Esophagus (tissue), 2 donors: ENCODE measurements around the gene LXN. TPM values are rescaled to one million over a fixed set of nuclear protein-coding genes. Genes with fewer than 3 reads are reported as not detected.
"Not testable (repeated sequence)": the region's sequence is repeated elsewhere in the genome, so short reads cannot be mapped to it uniquely, and the experiment has no call there.

Source experiments
- H3K27ac ChIP-seq, 2 donors: one replicate each; pipeline ENCODE4 v1.5.1; 2013; ENCODE audit warnings: low read depth in 2 of 2, mild to moderate bottlenecking in 2 of 2, inconsistent platforms in 1 of 2, low read length in 1 of 2, moderate library complexity in 1 of 2
- H3K27me3 ChIP-seq, 2 donors: one replicate each; pipeline ENCODE4 v1.6.1; 2013; ENCODE audit warnings: low read length in 2 of 2, control low read depth in 1 of 2, mild to moderate bottlenecking in 1 of 2; ENCODE audit not compliant: insufficient read depth in 2 of 2, control insufficient read depth in 1 of 2
- H3K36me3 ChIP-seq, 2 donors: one replicate each; pipeline ENCODE4 v1.6.1; 2013; ENCODE audit warnings: low read length in 1 of 2; ENCODE audit not compliant: control insufficient read depth in 2 of 2, insufficient read depth in 2 of 2
- H3K4me1 ChIP-seq, 2 donors: one replicate each; pipeline ENCODE4 v1.6.1; 2013; ENCODE audit warnings: low read length in 1 of 2; ENCODE audit not compliant: control insufficient read depth in 2 of 2, insufficient read depth in 2 of 2
- H3K4me3 ChIP-seq, 2 donors: one replicate each; pipeline ENCODE4 v1.5.1; 2013; ENCODE audit warnings: low read length in 2 of 2, mild to moderate bottlenecking in 2 of 2, low read depth in 1 of 2, moderate library complexity in 1 of 2
- H3K9me3 ChIP-seq, 2 donors: one replicate each; pipeline ENCODE4 v1.6.1; 2013; ENCODE audit warnings: mild to moderate bottlenecking in 2 of 2, low read depth in 1 of 2, low read length in 1 of 2, moderate library complexity in 1 of 2; ENCODE audit not compliant: control insufficient read depth in 2 of 2, insufficient read depth in 1 of 2
- WGBS, 2 donors: extraction: QIAGEN DNeasy Blood & Tissue Kit; methylation state at CpG; one replicate each; pipeline ENCODE4 v1.1.7; 2013; 5-methylcytosine and 5-hydroxymethylcytosine counted together
- polyA plus RNA-seq, 2 donors: library from polyadenylated mRNA; stranded (reverse); fragments of 200-250 nt; gene quantifications; one replicate each; pipeline ENCODE4 v1.2.3, GENCODE V29; 2013
- donor health status: healthy with polysubstance abuse.
- donor health status: Bipolar disorder and iron deficiency.

Gene LXN
- polyA plus RNA-seq, 2 donors: 7.0 to 10.5 TPM

DNA sequence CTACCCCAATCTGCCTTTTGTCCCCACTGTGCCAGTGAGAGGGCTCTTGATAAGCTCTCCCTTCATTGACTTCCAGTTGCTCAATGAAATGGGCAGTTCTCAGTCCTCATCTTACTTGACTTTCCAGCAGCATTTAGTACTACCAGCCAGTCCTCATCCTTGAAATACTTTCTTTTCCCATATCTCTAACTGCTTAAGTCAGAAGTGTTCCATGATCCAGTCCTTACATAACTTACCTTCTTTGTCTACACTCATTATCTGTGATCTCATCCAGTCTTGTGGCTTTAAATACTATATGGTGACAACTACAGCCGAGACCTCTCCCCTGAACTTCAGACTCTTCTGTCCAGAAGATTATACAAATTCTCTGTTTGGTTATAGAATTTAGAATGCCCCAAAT lies 31.1 kb upstream of the LXN start:
- Histone ChIP-seq H3K4me3 (no peak overlapping the region), H3K27ac (no peak overlapping the region), H3K4me1 (no peaks in the 10 kb centered on the region), H3K9me3 (no peaks in the 10 kb centered on the region), H3K27me3 (no peaks in the 10 kb centered on the region), H3K36me3 (no peaks in the 10 kb centered on the region)
- 90 to 97% methylated on average over 1 of the region's 1 CpG for WGBS, 2 donors

GRCh38 chr3:158702815-158703481 lies 30.5 kb upstream of the LXN start:
- Histone ChIP-seq H3K4me1 (no peaks in the 10 kb centered on the region), H3K36me3 (no peaks in the 10 kb centered on the region), H3K9me3 (no peaks in the 10 kb centered on the region), H3K27me3 (no peaks in the 10 kb centered on the region), H3K4me3 (no peak overlapping the region), H3K27ac (no peak overlapping the region)
- 81% methylated on average over 4 of the region's 4 CpGs for WGBS, 2 donors

- no peak overlapping the region for H3K27ac ChIP-seq
Measured at GRCh38 chr3:158701420-158702065, 29.1 kb upstream of the LXN start.

GRCh38 chr3:158700559-158700958 lies 28.1 kb upstream of the LXN start:
- Histone ChIP-seq H3K27me3 (no peaks in the 10 kb centered on the region), H3K27ac (no peak overlapping the region), H3K9me3 (no peaks in the 10 kb centered on the region), H3K4me1 (no peaks in the 10 kb centered on the region), H3K36me3 (no peaks in the 10 kb centered on the region), H3K4me3 (no peak overlapping the region)

More at GRCh38 chr3:158701420-158702065, 29.1 kb upstream of the LXN start:
- no peaks in the 10 kb centered on the region for H3K27me3 ChIP-seq
- 74 to 77% methylated on average over 4 of the region's 4 CpGs for WGBS, 2 donors
- no peaks in the 10 kb centered on the region for H3K36me3 ChIP-seq
- no peak overlapping the region for H3K4me3 ChIP-seq
- H3K9me3 ChIP-seq: no peaks in the 10 kb centered on the region
- H3K4me1 ChIP-seq: no peaks in the 10 kb centered on the region

GRCh38 chr3:158696618-158697017 lies 24.2 kb upstream of the LXN start:
- no peaks in the 10 kb centered on the region for H3K9me3 ChIP-seq
- no peak overlapping the region for H3K4me3 ChIP-seq
- H3K4me1 ChIP-seq: no peaks in the 10 kb centered on the region
- WGBS, 2 donors: 44 to 48% methylated on average over 2 of the region's 2 CpGs
- no peaks in the 10 kb centered on the region for H3K36me3 ChIP-seq
- H3K27ac ChIP-seq: no peak overlapping the region
- no peaks in the 10 kb centered on the region for H3K27me3 ChIP-seq

GRCh38 chr3:158693866-158694456 lies 21.5 kb upstream of the LXN start:
- not testable (repeated sequence) for H3K36me3 ChIP-seq, H3K4me1 ChIP-seq, H3K4me3 ChIP-seq, H3K27me3 ChIP-seq, H3K27ac ChIP-seq, H3K9me3 ChIP-seq
- WGBS, 2 donors: 93 to 97% methylated on average over 3 of the region's 3 CpGs

- 86 to 93% methylated on average over 2 of the region's 2 CpGs for WGBS, 2 donors
- Histone ChIP-seq H3K27me3 (no peaks in the 10 kb centered on the region), H3K36me3 (peaks cover 0 to 3% of the 10 kb centered on the region in 2 donors)
Measured at GRCh38 chr3:158685159-158685558, 12.7 kb upstream of the LXN start.

GRCh38 chr3:158683230-158683962 lies 10.9 kb upstream of the LXN start:
- Histone ChIP-seq H3K36me3 (peaks cover 0 to 3% of the 10 kb centered on the region in 2 donors), H3K9me3 (no peaks in the 10 kb centered on the region), H3K4me1 (no peaks in the 10 kb centered on the region), H3K4me3 (no peak overlapping the region), H3K27ac (no peak overlapping the region), H3K27me3 (no peaks in the 10 kb centered on the region)
- 89 to 90% methylated on average over 5 of the region's 5 CpGs for WGBS, 2 donors

More at GRCh38 chr3:158685159-158685558, 12.7 kb upstream of the LXN start:
- Histone ChIP-seq H3K4me1 (no peaks in the 10 kb centered on the region), H3K9me3 (no peaks in the 10 kb centered on the region), H3K4me3 (no peak overlapping the region), H3K27ac (no peak overlapping the region)

DNA sequence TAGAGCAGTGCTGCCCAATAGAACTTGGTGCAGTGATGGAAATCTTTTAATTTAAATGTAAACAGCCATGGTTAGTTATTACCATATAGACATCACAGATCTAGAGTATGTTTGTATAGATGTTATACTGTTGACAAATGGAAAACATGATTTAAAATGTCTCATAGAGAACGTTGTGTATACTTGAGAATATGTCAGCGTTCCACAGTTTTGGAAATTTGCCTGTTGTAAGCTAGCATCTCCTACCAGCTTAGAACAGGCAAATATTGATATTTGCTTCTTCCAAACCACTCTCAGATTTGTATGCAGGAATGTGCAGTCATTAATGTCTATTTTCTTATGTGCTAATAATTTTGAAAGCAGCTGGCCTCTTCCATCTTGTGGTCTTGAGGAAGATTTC lies 8.4 kb upstream of the LXN start:
- WGBS, 2 donors: 75 to 79% methylated on average over 2 of the region's 2 CpGs
- Histone ChIP-seq H3K36me3 (peaks cover 3% of the 10 kb centered on the region in 2 donors), H3K4me1 (no peaks in the 10 kb centered on the region), H3K27me3 (no peaks in the 10 kb centered on the region), H3K27ac (no peak overlapping the region), H3K9me3 (no peaks in the 10 kb centered on the region), H3K4me3 (no peak overlapping the region)
